Keratinocyte (primary cell): ENCODE measurements around the gene TP63. TPM values are rescaled to one million over a fixed set of nuclear protein-coding genes. Genes with fewer than 3 reads are reported as not detected.

Source experiments
- DNase-seq: peaks from one replicate; pipeline ENCODE4 v3.0.0-alpha.2; 2011; ENCODE audit warnings: low read depth, missing footprints, low spot score
- FAIRE-seq: peaks from 2 replicates; lab custom pipeline; 2011; peaks lifted over from hg19 to GRCh38; lab: Jason Lieb, UNC
- H2AFZ ChIP-seq: 2 replicates; pipeline ENCODE4 v1.6.0; 2012; ENCODE audit warnings: low read length, control low read depth, inconsistent platforms; ENCODE audit not compliant: control insufficient read depth
- H3K27ac ChIP-seq: 2 replicates; pipeline ENCODE4 v1.5.1; 2011; ENCODE audit warnings: low read length; ENCODE audit not compliant: control insufficient read depth, insufficient read depth
- H3K27me3 ChIP-seq: 3 replicates; pipeline ENCODE4 v1.6.0; 2011; ENCODE audit warnings: low read length; ENCODE audit not compliant: control insufficient read depth, insufficient read depth; ENCODE audit errors: extremely low read depth
- H3K36me3 ChIP-seq, 2 experiments: 2 replicates in 1 of 2; 3 replicates in 1 of 2; pipeline ENCODE4 v1.5.1; 2011; ENCODE audit warnings: low read length in 2 of 2, mild to moderate bottlenecking in 1 of 2; ENCODE audit not compliant: control insufficient read depth in 2 of 2, insufficient read depth in 2 of 2; ENCODE audit errors: extremely low read depth in 1 of 2
- H3K4me1 ChIP-seq: 3 replicates; pipeline ENCODE4 v1.5.1; 2011; ENCODE audit warnings: low read length; ENCODE audit not compliant: control insufficient read depth, insufficient read depth; ENCODE audit errors: extremely low read depth
- H3K4me2 ChIP-seq: 3 replicates; pipeline ENCODE4 v1.6.0; 2011; ENCODE audit warnings: low read depth, low read length; ENCODE audit not compliant: control insufficient read depth, insufficient read depth; ENCODE audit errors: extremely low read depth
- H3K4me3 ChIP-seq, 3 experiments: fragments of 200-600 bp in 1 of 3; sonication (generic) in 1 of 3; 2 replicates in 2 of 3; 3 replicates in 1 of 3; pipeline ENCODE4 v1.5.1; 2011 to 2016; ENCODE audit warnings: low read length in 3 of 3, mild to moderate bottlenecking in 3 of 3, control low read depth in 2 of 3, inconsistent platforms in 1 of 3, low read depth in 1 of 3, mixed read lengths in 1 of 3, mixed run types in 1 of 3, moderate library complexity in 1 of 3; ENCODE audit not compliant: control insufficient read depth in 2 of 3, insufficient read depth in 2 of 3; ENCODE audit errors: extremely low read depth in 1 of 3
- H3K79me2 ChIP-seq: 2 replicates; pipeline ENCODE4 v1.6.0; 2012; ENCODE audit warnings: low read length; ENCODE audit not compliant: control insufficient read depth, insufficient read depth
- H3K9ac ChIP-seq: 3 replicates; pipeline ENCODE4 v1.6.0; 2011; ENCODE audit warnings: low read length; ENCODE audit not compliant: control insufficient read depth, insufficient read depth; ENCODE audit errors: extremely low read depth
- H3K9me1 ChIP-seq: 3 replicates; pipeline ENCODE4 v1.6.0; 2011; ENCODE audit warnings: low read length; ENCODE audit not compliant: control insufficient read depth, insufficient read depth; ENCODE audit errors: extremely low read depth
- H3K9me3 ChIP-seq: 2 replicates; pipeline ENCODE4 v1.5.1; 2012; ENCODE audit warnings: low read depth, low read length; ENCODE audit not compliant: control insufficient read depth
- H4K20me1 ChIP-seq: 3 replicates; pipeline ENCODE4 v1.6.0; 2011; ENCODE audit warnings: low read length; ENCODE audit not compliant: control insufficient read depth, insufficient read depth; ENCODE audit errors: extremely low read depth
- EZH2 ChIP-seq: IDR thresholded peaks from one replicate; pipeline ENCODE4 v1.6.1; 2012; ENCODE audit warnings: inconsistent platforms, mild to moderate bottlenecking, low read length, moderate library complexity
- dilution Hi-C: fragments of 300-500 bp; cut with MboI; formaldehyde crosslinking; loops from one replicate; pipeline ENCODE4 v1.7.0; 2020; ENCODE audit warnings: low sequenced_read_pairs; ENCODE audit not compliant: extremely low pct_ligation_motif_present
- polyA plus RNA-seq, 5 experiments: library from polyadenylated mRNA; depleted of rRNA in 3 of 5; stranded (reverse) in 3 of 5; stranded (forward) in 1 of 5; unstranded in 1 of 5; fragments of >200 nt; gene quantifications; 1 replicate in 1 of 5; 2 replicates in 3 of 5; 3 replicates in 1 of 5; pipeline versions ENCODE4 v1.2.1 to v1.2.3, GENCODE V29; 2011 to 2012; ENCODE audit warnings: missing spikeins in 2 of 5, low read depth in 1 of 5, low replicate concordance in 1 of 5
- TF ChIP-seq, protein P1 (sequence below), 3 experiments: IDR thresholded peaks in 1 of 3; conservative IDR thresholded peaks in 1 of 3; optimal IDR thresholded peaks in 1 of 3; 2 replicates in 2 of 3; 3 replicates in 1 of 3; pipeline versions ENCODE3 to v1.5.1; 2011; ENCODE audit warnings: low read length in 3 of 3, mild to moderate bottlenecking in 3 of 3, moderate library complexity in 2 of 3, control low read depth in 1 of 3, inconsistent platforms in 1 of 3; ENCODE audit not compliant: insufficient read depth in 2 of 3; ENCODE audit errors: extremely low read depth in 1 of 3

Gene TP63
- polyA plus RNA-seq, 1 donor (not counting 4 experiments of a cell fraction or from before 2014, with no cell fraction given): 214 TPM

DNA sequence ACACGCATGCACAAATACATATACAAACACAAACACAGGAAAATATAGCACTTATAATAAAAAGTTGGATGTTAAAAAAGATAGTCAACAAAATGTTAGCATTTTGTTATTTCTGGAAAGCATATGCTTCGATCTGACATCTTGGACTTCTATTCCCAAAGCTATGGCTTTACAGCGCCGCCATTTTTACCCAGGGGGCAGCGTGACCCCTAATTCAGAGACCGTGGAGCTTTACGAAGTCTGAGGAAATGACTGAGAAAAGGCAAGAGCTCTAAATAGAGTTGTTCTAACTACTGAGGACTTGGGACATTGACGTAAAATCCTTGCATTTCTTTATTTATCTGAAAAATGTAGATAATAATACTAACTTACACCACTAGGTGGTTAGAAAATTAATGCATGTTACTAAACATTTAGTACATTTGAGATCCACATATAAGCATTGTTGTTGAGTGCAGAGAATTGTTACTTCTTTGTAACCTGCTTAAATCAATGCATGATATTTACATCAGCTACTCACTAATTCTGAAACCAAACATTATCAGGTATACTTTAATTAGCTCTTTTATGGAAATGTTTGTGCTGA is 155.4 kb downstream of the TP63 start:
- no peaks in the 10 kb centered on the region for H3K9me3 ChIP-seq
- no peak overlapping the region for H3K4me3 ChIP-seq
- H2AFZ ChIP-seq: no peak overlapping the region
- peak overlapping the region; percentile 92 for H3K4me2 ChIP-seq
- TF ChIP-seq, protein P1, sequence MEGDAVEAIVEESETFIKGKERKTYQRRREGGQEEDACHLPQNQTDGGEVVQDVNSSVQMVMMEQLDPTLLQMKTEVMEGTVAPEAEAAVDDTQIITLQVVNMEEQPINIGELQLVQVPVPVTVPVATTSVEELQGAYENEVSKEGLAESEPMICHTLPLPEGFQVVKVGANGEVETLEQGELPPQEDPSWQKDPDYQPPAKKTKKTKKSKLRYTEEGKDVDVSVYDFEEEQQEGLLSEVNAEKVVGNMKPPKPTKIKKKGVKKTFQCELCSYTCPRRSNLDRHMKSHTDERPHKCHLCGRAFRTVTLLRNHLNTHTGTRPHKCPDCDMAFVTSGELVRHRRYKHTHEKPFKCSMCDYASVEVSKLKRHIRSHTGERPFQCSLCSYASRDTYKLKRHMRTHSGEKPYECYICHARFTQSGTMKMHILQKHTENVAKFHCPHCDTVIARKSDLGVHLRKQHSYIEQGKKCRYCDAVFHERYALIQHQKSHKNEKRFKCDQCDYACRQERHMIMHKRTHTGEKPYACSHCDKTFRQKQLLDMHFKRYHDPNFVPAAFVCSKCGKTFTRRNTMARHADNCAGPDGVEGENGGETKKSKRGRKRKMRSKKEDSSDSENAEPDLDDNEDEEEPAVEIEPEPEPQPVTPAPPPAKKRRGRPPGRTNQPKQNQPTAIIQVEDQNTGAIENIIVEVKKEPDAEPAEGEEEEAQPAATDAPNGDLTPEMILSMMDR (optimal IDR thresholded peaks at IDR 0.05 in 1 of 3, IDR thresholded peaks at IDR 0.05 in 1 of 3, conservative IDR thresholded peaks at IDR 0.05 in 1 of 3; ENCODE audit: extremely low read depth in 1 of 3, insufficient read depth in 2 of 3, low read length in 3 of 3): no peak
- TF ChIP-seq EZH2: no peak
- no peak overlapping the region for H3K9ac ChIP-seq
- dilution Hi-C loops: no loop called here
- no peaks in the 10 kb centered on the region for H3K27me3 ChIP-seq
- H4K20me1 ChIP-seq: peaks cover 2% of the 10 kb centered on the region
- H3K4me1 ChIP-seq: peaks cover 23% of the 10 kb centered on the region
- no peaks in the 10 kb centered on the region for H3K9me1 ChIP-seq
- DNase-seq (no peak), FAIRE-seq (no peak)
- no peak overlapping the region for H3K27ac ChIP-seq
- H3K36me3 ChIP-seq: no peaks in the 10 kb centered on the region
- peaks cover 24% of the 10 kb centered on the region for H3K79me2 ChIP-seq

DNA sequence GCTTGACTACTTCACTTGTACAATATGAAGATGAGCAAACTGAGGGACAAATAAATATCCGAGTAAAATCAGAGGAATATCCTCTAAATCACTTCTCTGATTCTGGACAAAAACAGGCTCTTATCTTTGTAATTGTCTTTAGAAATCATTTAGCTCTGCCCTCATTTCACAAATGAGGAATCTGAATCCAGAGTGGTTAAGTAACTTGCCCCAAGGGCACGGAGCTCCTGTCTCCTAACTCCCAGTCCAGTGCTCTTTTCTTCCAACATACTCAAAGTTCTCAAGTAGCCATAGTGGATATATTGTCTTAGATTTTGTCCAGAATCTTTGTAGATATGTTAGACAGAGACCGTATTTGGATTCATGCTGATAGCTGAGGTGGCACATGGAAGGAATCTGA is 156.0 kb downstream of the TP63 start:
- Histone ChIP-seq H3K79me2 (peaks cover 30% of the 10 kb centered on the region), H3K4me1 (peaks cover 17% of the 10 kb centered on the region), H3K27me3 (no peaks in the 10 kb centered on the region), H3K9ac (peak overlapping the region; percentile 19), H3K4me3 (peak overlapping the region in 1 of 3 experiments; percentile 12), H3K9me1 (no peaks in the 10 kb centered on the region), H4K20me1 (peaks cover 2% of the 10 kb centered on the region), H2AFZ (peak overlapping the region; percentile 24), H3K36me3 (peaks cover 0 to 1% of the 10 kb centered on the region in 2 experiments), H3K9me3 (no peaks in the 10 kb centered on the region), H3K4me2 (peak overlapping the region; percentile 92), H3K27ac (peak overlapping the region; percentile 97)
- DNase-seq (no peak), FAIRE-seq (no peak)
- dilution Hi-C loops: no loop called here
- TF ChIP-seq, protein P1 (optimal IDR thresholded peaks at IDR 0.05 in 1 of 3, IDR thresholded peaks at IDR 0.05 in 1 of 3, conservative IDR thresholded peaks at IDR 0.05 in 1 of 3; ENCODE audit: extremely low read depth in 1 of 3, insufficient read depth in 2 of 3, low read length in 3 of 3): no peak
- no peak for TF ChIP-seq EZH2
